Epithelial cell of esophagus (primary cell): ENCODE measurements around the gene FAM13C.

ENCODE experiments used
- DNase-seq: peaks from one replicate; pipeline ENCODE4 v3.0.0; 2010; ENCODE audit warnings: low read depth
- H3K4me3 ChIP-seq: 2 replicates; pipeline ENCODE4 v1.5.1; 2011; ENCODE audit warnings: mild to moderate bottlenecking, low read length, control low read depth
- CTCF ChIP-seq: IDR thresholded peaks from 2 replicates; pipeline ENCODE4 v1.5.1; 2011; ENCODE audit warnings: low read depth, mild to moderate bottlenecking, low read length, control low read depth, inconsistent platforms; ENCODE audit not compliant: insufficient read depth; ENCODE audit errors: missing control alignments

Gene FAM13C

GRCh38 chr10:59276133-59276532, 86.2 kb downstream of the FAM13C start:
- no peak for DNase-seq
- H3K4me3 ChIP-seq = no peak overlapping the region
- TF ChIP-seq CTCF = no peak

- no peak for TF ChIP-seq CTCF
- DNase-seq = no peak
Measured at GRCh38 chr10:59273445-59273844, 88.9 kb downstream of the FAM13C start.

DNA sequence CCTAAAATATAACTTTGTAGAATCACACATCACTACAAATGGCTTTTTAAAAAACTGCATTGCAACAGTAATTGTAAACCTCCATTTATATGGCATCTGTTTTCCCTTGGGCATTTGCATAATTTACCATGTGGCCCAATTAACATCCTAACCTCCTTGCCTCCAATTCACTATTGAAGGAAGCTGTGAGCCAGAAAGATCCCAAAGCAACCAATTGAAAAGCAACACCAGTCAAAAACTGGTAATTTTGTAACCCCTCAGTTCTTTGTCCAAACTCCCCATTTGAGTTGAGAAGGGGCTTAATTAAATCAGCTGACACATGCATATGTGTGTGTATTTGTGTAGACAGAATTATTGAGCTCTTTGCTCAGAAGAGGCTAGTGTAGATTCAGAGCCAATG, 90.3 kb downstream of the FAM13C start:
- no peak for TF ChIP-seq CTCF
- DNase-seq = no peak
- H3K4me3 ChIP-seq = no peak overlapping the region

More at GRCh38 chr10:59273445-59273844, 88.9 kb downstream of the FAM13C start:
- no peak overlapping the region for H3K4me3 ChIP-seq

DNA sequence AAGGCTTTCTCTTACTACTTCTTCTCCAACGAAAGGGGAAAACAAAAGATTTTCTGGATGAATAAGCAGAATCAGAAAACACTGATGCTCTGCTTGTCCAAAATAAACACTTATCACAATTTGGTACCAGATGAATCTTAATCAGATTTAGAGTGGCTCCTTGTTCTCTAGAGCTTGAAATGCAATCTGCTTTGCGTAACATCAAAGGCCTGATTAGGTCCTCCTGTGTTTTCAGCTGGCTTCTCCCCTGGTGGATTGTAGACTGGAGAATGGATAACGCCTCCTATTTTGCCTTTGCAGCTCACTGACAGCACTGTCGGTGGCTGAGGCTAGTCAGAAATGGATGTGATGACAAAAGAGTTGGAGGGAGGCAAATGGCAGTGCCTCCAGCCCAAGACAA, 91.2 kb downstream of the FAM13C start:
- no peak for TF ChIP-seq CTCF
- no peak for DNase-seq
- H3K4me3 ChIP-seq = no peak overlapping the region

GRCh38 chr10:59270492-59270891, 91.9 kb downstream of the FAM13C start:
- TF ChIP-seq CTCF = no peak
- DNase-seq = no peak
- no peak overlapping the region for H3K4me3 ChIP-seq

- no peak for TF ChIP-seq CTCF
- no peak for DNase-seq
- H3K4me3 ChIP-seq = no peak overlapping the region
Measured at GRCh38 chr10:59269651-59270050, 92.7 kb downstream of the FAM13C start.

DNA sequence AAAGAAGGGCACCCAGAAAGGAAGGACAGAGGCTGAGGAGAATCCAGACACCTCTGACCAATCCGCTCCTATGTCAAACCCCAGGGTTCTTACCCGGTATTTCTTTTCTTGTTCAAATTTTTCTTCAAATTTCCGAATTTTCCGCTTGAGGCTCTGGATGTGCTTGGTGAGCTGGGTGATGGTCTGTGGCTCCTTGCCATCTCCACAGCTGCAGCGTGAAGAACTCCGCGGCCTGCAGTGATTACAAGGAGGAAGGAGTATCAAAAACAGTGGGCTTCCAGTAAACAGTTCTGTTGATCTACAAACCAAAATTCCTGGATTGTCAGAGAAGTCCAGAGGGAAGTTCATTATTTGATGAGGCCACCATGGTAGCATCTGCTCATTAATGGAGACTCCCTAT, 93.9 kb downstream of the FAM13C start:
- TF ChIP-seq CTCF = no peak
- no peak overlapping the region for H3K4me3 ChIP-seq
- DNase-seq = no peak
